Cardiac atrium fibroblast (primary cell): ENCODE results near the gene ADSS1. TPM values are rescaled to one million over a fixed set of nuclear protein-coding genes. Genes with fewer than 3 reads are reported as not detected.

Source experiments
- total RNA-seq: library from RNA; depleted of rRNA; stranded (reverse); fragments of >200 nt; gene quantifications from 2 replicates; pipeline ENCODE4 v1.2.3, GENCODE V29; 2015

ADSS1 gene
- total RNA-seq, result 6.3 and 13.0 TPM in 2 replicates

GRCh38 chr14:104723651-104724406, at the start of gene ADSS1:
TSS of gene ADSS1 (plus strand) at chr14:104724229. CDS start at chr14:104724271, 42 bp downstream.

GRCh38 chr14:104689109-104689880, 34.7 kb upstream of the ADSS1 start, which contains the start of gene INF2:
TSS of gene INF2 (plus strand) at chr14:104689618. CDS start at chr14:104701366, 11,748 bp downstream.

GRCh38 chr14:104752735-104753527, 28.9 kb downstream of the ADSS1 start, which contains the start of gene SIVA1:
TSS of gene SIVA1 (plus strand) at chr14:104753147. CDS start at chr14:104753202, 55 bp downstream.

GRCh38 chr14:104794993-104795780, 71.2 kb downstream of the ADSS1 start, which contains the start of gene AKT1:
TSS of gene AKT1 (minus strand) at chr14:104795748. CDS start at chr14:104792643, 3,105 bp downstream.

Other genes starting within 250 kb of the ADSS1 start
- gene C14orf180, start 144.5 kb upstream of the ADSS1 start, total RNA-seq, result not detected in 2 replicates
- not detected in 2 replicates for gene TMEM179, start 119.5 kb upstream of the ADSS1 start, total RNA-seq
- 51.7 and 52.7 TPM in 2 replicates for gene INF2, start 34.6 kb upstream of the ADSS1 start, total RNA-seq
- gene SIVA1, start 28.9 kb downstream of the ADSS1 start, total RNA-seq, result 184 and 211 TPM in 2 replicates
- gene AKT1, start 71.5 kb downstream of the ADSS1 start, total RNA-seq, result 115 and 128 TPM in 2 replicates
- 3.1 and 3.4 TPM in 2 replicates for gene ZBTB42, start 76.9 kb downstream of the ADSS1 start, total RNA-seq
- 17.5 and 17.8 TPM in 2 replicates for gene CEP170B, start 141.0 kb downstream of the ADSS1 start, total RNA-seq
- gene PLD4, start 200.7 kb downstream of the ADSS1 start, total RNA-seq, result not detected in 2 replicates